Measurements from ENCODE around the gene ZNF660. TPM values are rescaled to one million over a fixed set of nuclear protein-coding genes. Genes with fewer than 3 reads are reported as not detected.
A peak's percentile ranks its signal among the peaks of the same experiment; 100 is the strongest.

The ZNF660 gene
- total and polyA plus RNA-seq, 9 of the 15 experiments (the other 6 are each of a cell fraction or from before 2014, with no cell fraction given) = 0.06 to 0.65 (median 0.17) TPM

- peak; percentile 59; the same call in 1 of the 2 replicates for TF ChIP-seq CXXC5 (CRISPR knock-in tag; IDR thresholded peaks at IDR 0.05)
- TF ChIP-seq ZBTB34 (CRISPR knock-in tag; IDR thresholded peaks at IDR 0.05) = no peak
- no peak for TF ChIP-seq USF1 (CRISPR knock-in tag; IDR thresholded peaks at IDR 0.05)
- peak; percentile 96 for TF ChIP-seq GABPB1 (CRISPR knock-in tag; IDR thresholded peaks at IDR 0.05)
- 0 out of 2 replicates have a peak, but pooled peaks have one; percentile 37 for TF ChIP-seq NR4A1 (CRISPR knock-in tag; IDR thresholded peaks at IDR 0.05)
- TF ChIP-seq NR4A1 (tag; IDR thresholded peaks at IDR 0.05) = no peak; the same call in 1 of the 2 replicates
- no peak for TF ChIP-seq SRSF7 (optimal IDR thresholded peaks at IDR 0.05; ENCODE audit: low read depth, low read length)
- no peak for TF ChIP-seq LARP7 (IDR thresholded peaks at IDR 0.05)
- TF ChIP-seq E4F1 (CRISPR knock-in tag; IDR thresholded peaks at IDR 0.05; ENCODE audit: borderline replicate concordance) = no peak
- no peak for TF ChIP-seq AFF1 (IDR thresholded peaks at IDR 0.05; ENCODE audit: low read depth in 1 of 2, partially characterized antibody in 2 of 2)
- peak; percentile 95 for TF ChIP-seq PHF20 (IDR thresholded peaks at IDR 0.05; ENCODE audit: partially characterized antibody)
- TF ChIP-seq SNAPC5 (CRISPR knock-in tag; IDR thresholded peaks at IDR 0.05) = no peak
- TF ChIP-seq SNRNP70 (optimal IDR thresholded peaks at IDR 0.05; ENCODE audit: low read depth, low read length) = no peak
- TF ChIP-seq HMG20A (CRISPR knock-in tag; conservative IDR thresholded peaks at IDR 0.05) = no peak
- no peak for TF ChIP-seq HINFP (tag; conservative IDR thresholded peaks at IDR 0.05; ENCODE audit: low read depth)
- no peak for TF ChIP-seq ZNF217 (CRISPR knock-in tag; IDR thresholded peaks at IDR 0.05)
- TF ChIP-seq XRCC3 (IDR thresholded peaks at IDR 0.05) = no peak
- TF ChIP-seq ZNF431 (CRISPR knock-in tag; IDR thresholded peaks at IDR 0.05) = 0 out of 2 replicates have a peak, but pooled peaks have one; percentile 52
Measured at GRCh38 chr3:44648564-44649229, 63.9 kb downstream of the ZNF660 start, which contains the start of gene ZNF35 (continued).
